ENCODE data around the gene BET1L.
A peak's percentile ranks its signal among the peaks of the same experiment; 100 is the strongest.
"Not testable (repeated sequence)": the region's sequence is repeated elsewhere in the genome, so short reads cannot be mapped to it uniquely, and the experiment has no call there.

The BET1L gene

DNA sequence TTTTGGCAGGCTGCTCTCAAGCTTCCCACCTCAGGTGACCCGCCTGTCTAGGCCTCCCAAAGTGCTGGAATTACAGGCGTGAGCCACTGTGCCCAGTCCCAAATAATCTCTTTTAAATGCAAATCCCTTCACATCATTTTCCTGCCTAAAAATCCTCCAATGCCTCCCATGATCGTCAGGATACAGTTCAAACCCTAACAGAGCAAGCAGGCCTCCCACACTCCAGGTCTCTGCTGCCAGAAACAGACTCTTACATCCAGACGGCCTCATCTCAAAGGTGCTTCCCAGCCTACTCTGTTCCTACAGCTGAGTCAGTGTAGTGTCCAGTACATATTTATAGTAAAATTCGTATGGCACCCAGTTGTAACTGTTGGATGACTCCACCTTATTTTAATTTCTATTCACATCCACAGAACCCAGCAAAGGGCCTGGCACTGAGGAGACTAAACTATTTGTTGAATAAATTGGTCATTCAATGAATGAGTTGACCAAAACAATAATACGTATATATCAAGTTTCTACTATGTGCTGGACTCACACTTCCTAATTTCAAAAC, 20.7 kb upstream of the BET1L start:
- ATAC-seq = no peak

DNA sequence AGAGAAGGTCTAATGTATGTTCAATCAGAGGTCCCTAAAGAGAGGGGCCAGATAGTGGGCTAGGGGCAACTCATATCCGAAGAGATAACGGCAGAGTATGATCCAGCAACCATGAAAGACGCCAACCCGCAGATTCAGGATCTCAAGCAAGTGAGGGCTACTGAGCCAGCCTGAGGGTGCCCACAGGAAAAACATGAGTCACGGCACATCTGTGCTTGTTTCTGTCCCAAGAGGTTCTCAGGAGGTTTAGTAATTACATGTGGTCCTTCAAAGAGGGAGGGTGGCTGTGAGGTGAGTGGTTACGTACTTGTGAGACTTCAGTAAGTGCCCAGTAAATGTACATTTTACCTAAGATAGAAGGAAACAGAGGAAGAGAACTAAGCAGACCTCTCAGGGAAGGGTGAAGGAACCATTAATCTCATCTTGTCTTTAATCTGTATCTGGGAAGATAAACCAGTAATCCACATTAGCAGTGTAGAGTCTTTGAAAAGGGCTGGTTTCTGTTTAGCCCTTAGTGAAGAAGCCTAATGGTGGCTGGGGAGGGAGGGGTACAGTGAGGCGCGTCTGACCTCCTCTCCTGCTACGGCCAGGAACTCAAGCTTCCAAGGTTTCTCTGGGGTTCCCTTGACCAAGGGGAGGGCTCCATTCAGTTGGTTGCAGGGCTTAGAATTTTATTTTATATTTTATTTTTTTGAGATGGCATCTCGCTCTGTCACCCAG, 18.7 kb upstream of the BET1L start:
- ATAC-seq = peak; percentile 94

More for the DNA sequence above, 20.7 kb upstream of the BET1L start:
- no peak for DNase-seq

DNA sequence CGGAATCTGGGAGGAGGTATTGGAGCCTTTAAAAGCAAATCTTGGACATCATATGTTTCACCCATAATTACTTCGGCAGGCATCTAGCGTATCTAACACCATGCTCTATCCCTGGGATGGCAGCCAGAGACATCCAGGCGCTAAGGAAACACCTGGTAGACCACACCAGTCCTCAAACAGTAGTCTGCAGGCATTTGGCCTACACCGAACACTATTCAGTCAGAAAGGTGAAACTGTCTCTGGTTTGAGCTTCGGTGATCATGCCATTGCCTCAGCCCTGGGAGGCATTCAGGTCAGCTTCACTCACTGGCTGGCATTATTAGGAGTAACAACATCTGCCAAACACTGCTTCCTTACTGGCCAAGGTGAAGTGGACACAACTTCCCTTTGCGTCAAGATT, 17.2 kb upstream of the BET1L start:
- ATAC-seq (no peak), DNase-seq (no peak)

More for the DNA sequence above, 18.7 kb upstream of the BET1L start:
- DNase-seq = peak; percentile 38

- DNase-seq (no peak), ATAC-seq (no peak)
Observed at GRCh38 chr11:223884-224283, 16.7 kb upstream of the BET1L start.

DNA sequence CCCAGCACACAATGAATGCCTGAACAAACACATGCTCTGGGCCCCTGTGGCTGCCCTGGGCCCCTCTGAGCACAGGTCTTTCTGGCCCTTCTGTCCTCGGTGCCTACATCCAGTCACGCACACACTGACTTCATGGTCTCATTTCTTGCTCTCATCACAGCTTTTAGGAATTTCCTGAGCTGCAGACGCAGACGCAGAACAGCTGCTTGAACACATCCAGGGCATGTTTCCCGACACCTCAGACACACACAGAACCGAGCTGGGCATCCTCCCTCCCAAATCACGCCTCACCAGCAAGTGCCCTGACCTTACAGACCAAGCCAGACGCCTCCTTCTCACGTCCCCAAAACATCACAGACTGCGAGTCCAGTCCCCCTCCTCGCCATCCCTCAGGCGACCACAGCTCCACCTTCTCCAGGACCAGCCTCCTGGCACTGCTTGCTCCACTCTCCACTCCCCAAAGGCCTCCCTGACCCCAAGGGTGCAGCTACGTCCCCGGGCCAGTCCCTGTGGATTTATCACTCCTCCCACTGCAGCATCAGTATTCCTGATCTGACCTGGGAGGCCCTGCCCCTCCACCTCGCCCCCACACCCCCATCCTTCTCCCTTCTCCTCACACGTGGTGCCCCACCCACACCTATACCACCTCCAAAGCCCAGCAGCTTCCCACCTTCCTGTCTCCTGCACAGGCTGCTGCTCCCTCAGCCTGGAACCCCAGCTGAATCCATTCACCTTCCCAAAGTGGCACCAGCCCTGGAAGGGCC, 16.0 kb upstream of the BET1L start:
- DNase-seq (no peak), ATAC-seq (no peak)

DNA sequence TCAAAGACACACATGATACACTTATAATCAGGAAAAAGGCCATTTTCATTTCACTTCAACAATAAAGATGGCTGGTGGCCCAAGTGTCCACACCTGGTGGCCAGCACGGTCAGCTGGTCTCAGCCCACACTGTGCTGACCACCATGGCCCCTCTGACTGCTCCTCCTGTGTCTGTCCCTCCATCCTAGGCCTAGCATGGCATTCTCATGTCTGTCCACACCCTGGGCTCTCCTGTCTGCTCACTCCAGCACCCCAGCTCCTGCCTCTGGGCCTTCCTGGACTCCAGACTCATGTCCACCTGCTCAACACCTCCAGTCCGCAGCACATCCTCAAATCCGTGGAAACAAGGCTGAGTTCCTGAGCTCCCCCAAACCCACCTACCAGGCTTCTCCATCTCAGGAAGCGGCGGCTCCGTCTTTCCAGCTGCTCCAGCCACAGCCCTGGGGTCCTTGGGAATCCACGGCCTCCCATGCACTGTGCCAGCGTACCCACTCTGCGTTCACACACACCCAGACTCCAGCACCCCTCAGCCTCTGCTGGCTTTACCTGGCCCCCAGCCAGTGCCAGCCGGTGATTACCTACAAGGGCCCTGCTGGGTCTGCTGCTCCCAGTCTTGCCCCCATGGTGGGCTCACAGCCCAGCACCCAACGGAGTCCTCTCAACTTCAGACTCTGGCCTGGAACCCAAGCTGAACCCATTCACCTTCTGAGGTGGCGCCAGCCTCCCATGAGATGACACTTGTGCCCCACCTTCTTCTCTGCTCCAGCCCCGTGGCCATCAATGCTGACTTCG, 15.0 kb upstream of the BET1L start:
- ATAC-seq (no peak), DNase-seq (no peak)

GRCh38 chr11:221539-221938, 14.3 kb upstream of the BET1L start:
- DNase-seq (no peak), ATAC-seq (no peak)

DNA sequence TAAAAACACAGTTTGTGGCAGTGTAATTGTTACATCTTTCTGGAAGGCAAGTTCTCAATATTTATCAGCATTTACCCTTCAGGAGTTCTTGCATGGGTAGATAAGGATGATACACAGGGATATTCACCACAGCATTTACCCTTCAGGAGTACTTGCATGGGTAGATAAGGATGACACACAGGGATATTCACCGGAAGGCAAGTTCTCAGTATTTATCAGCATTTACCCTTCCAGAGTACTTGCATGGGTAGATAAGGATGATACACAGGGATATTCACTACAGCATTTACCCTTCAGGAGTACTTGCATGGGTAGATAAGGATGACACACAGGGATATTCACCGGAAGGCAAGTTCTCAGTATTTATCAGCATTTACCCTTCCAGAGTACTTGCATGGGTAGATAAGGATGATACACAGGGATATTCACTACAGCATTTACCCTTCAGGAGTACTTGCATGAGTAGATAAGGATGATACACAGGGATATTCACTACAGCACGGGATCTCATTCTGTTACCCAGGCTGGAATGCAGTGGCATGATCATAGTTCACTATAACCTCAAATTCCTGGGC, 13.5 kb upstream of the BET1L start:
- not testable (repeated sequence) for DNase-seq, ATAC-seq

DNA sequence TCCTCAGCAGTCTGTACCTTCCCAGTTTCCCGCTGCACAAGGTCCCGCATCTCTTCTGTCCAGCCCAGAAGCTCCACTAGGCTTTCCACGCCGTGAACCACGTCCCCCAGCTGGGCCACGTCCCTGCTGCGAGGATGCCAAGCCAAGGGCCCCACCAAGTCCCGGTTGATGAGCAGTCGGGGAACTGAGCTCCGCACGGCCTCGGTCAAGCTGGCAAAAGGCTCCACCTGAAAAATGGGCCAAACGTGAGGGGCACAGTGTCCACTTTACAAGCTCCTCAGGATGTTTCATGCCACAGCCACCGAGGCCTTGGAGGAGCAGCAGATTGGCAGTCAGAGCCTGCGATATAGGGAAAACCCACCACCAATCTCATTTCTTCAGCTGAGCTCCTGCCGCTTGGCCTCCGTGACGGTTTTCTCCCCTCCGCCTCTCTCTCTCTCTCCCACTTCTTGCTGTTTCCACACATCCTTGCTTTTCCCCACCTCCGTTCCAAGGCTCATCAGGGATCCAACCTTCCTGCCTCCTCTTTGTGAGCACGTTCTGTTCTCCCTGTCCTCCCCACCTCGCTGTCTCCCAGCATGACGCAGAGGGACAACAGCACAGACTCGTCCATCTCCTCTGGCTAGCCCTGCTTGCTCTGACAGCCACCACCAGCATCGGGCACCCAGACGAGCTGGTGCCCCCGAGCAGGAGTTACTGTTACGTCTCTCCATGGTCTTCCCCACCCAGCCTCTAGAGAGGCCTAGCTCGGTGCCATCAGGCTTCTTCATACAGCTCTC, 11.8 kb upstream of the BET1L start:
- DNase-seq (no peak), ATAC-seq (no peak)

GRCh38 chr11:217704-218103, 10.5 kb upstream of the BET1L start:
- no peak for ATAC-seq

GRCh38 chr11:216081-216974, 9.1 kb upstream of the BET1L start:
- ATAC-seq (no peak), DNase-seq (no peak)

More at GRCh38 chr11:217704-218103, 10.5 kb upstream of the BET1L start:
- no peak for DNase-seq

- ATAC-seq = no peak
- DNase-seq = no peak
Observed at GRCh38 chr11:215581-216037, 8.4 kb upstream of the BET1L start.

DNA sequence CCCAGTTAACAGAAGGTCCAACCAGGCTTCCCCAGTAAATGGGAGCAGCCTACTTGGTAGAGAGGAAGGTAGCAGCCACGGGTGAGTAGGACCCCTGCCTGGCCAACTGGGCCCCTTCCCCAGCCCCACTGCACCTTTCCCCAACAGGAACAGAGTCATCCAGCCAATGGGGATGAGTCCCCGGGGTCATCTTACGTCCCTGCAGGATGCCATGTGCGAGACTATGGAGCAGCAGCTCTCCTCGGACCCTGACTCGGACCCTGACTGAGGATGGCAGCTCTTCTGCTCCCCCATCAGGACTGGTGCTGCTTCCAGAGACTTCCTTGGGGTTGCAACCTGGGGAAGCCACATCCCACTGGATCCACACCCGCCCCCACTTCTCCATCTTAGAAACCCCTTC, 6.9 kb upstream of the BET1L start:
- ATAC-seq (no peak), DNase-seq (no peak)

DNA sequence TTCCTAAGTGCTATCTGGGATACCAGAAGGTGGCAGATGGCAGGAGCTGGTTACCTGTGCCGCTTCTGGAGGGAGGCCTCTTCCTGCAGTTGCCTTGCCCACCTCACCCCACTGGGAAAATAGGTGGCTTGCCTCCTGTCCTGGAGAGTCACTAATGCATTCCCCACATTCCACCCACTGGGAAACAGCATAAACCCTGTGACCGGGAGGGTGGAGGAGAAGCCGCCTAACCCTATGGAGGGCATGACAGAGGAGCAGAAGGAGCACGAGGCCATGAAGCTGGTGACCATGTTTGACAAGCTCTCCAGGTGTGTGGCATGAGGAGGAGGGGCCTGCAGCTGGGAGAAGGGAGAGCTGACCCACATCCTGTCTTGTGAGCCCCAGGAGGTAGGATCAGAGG, 5.9 kb upstream of the BET1L start:
- DNase-seq (no peak), ATAC-seq (no peak)

GRCh38 chr11:212150-213100, 5.2 kb upstream of the BET1L start:
- no peak for ATAC-seq
- DNase-seq = no peak

- DNase-seq (no peak), ATAC-seq (no peak)
Observed at GRCh38 chr11:211741-212140, 4.5 kb upstream of the BET1L start.

DNA sequence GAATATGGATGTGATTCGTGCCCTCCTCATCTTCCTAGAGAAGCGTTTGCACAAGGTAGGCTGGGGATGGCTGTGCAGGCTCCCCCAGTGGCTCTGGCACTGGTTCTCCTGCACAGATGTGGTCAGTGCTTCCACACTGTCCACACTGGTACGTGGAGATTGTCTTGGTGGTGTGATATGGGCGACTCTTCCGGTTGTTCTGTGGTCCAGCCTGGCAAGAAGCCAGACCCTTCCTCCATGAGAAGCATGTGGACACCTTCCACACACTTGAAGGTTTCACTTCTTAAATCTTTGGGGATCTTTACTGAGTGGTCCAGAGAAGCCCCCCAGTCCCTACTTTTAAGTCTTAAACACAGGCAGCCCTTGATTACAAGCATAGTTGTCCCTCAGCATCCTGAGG, 4.1 kb upstream of the BET1L start:
- ATAC-seq (no peak), DNase-seq (no peak)

DNA sequence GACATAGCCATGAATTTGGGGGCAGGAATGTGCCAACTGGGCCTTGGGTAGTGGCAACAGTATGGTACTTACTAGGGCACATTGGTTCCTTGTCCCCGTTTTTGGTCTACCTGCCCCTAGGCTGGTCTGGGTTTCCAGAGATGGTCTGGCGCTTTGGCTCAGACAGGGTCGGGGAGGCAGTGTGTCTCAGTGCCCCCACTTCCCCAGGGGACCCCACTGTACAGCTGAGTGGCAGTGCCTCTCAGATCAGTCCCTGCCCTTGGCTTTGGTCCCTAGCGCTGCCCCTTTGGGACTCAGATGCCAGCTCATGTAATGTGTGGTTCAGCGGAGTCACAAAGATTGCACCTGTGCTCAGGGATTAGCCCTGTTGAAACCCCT, 3.6 kb upstream of the BET1L start:
- DNase-seq = no peak
- no peak for ATAC-seq

GRCh38 chr11:210122-210802, 3.1 kb upstream of the BET1L start:
- no peak for ATAC-seq
- DNase-seq = no peak

Data from stimulated activated naive CD8-positive, alpha-beta T cell treated with anti-CD3 and anti-CD28 coated beads, Interleukin-15, Interleukin-2, amounts not matched to agents 100 U/mL and 50 U/mL, for 24 hours (primary cell).